ENCODE results near the gene GBX2. TPM values are rescaled to one million over a fixed set of nuclear protein-coding genes. Genes with fewer than 3 reads are reported as not detected.

Gene GBX2
- total RNA-seq, 3 donors from 2014 or later = not detected

DNA sequence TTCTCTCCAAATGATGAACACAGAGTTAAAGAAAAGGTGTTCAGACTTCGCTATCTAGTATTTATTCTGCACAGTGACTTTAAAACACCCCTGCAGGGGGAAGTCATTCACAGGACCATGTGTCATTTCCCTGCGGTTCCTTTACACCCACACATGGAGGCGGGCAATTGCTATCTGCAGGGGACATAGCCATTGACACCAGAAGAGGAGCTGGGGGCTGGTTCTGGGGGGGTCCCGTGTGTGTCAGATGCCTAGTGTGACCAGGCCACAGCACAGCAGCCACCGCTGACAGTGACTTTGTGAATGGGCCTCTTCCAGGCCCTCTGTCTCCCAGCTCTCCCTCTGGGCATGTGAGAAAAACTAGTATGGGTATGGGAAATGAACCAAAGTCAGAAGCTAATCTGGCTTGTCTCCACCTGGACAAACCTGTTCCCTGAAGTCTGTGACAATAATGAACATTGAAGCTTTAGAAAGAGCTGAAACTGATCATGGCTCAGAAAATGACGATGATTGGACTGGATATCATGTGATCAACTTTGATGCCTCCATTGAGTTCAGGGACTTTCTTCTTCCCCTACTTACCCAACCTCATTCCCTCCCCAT is 7.5 kb upstream of the GBX2 start:
- Histone ChIP-seq H3K36me3 (no peaks in the 10 kb centered on the region), H3K9me3 (no peaks in the 10 kb centered on the region), H3K27ac (no peak overlapping the region), H3K4me3 (no peak overlapping the region), H3K27me3 (peaks cover 10 to 86% of the 10 kb centered on the region in 2 donors), H3K4me1 (peaks cover 6 to 8% of the 10 kb centered on the region in 2 donors)
- no peak for DNase-seq (ENCODE audit: low spot score in 2 of 2)
- TF ChIP-seq POLR2A (IDR thresholded peaks at IDR 0.05) = no peak
- TF ChIP-seq, protein P1, sequence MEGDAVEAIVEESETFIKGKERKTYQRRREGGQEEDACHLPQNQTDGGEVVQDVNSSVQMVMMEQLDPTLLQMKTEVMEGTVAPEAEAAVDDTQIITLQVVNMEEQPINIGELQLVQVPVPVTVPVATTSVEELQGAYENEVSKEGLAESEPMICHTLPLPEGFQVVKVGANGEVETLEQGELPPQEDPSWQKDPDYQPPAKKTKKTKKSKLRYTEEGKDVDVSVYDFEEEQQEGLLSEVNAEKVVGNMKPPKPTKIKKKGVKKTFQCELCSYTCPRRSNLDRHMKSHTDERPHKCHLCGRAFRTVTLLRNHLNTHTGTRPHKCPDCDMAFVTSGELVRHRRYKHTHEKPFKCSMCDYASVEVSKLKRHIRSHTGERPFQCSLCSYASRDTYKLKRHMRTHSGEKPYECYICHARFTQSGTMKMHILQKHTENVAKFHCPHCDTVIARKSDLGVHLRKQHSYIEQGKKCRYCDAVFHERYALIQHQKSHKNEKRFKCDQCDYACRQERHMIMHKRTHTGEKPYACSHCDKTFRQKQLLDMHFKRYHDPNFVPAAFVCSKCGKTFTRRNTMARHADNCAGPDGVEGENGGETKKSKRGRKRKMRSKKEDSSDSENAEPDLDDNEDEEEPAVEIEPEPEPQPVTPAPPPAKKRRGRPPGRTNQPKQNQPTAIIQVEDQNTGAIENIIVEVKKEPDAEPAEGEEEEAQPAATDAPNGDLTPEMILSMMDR (IDR thresholded peaks at IDR 0.05) = no peak
- intact Hi-C loops (cut with DNase I; ENCODE audit: low total_unique reads) = loop anchor here (10.0 kb wide), 1 partner anchor 411 kb away; no protein-coding TSS in a partner anchor

DNA sequence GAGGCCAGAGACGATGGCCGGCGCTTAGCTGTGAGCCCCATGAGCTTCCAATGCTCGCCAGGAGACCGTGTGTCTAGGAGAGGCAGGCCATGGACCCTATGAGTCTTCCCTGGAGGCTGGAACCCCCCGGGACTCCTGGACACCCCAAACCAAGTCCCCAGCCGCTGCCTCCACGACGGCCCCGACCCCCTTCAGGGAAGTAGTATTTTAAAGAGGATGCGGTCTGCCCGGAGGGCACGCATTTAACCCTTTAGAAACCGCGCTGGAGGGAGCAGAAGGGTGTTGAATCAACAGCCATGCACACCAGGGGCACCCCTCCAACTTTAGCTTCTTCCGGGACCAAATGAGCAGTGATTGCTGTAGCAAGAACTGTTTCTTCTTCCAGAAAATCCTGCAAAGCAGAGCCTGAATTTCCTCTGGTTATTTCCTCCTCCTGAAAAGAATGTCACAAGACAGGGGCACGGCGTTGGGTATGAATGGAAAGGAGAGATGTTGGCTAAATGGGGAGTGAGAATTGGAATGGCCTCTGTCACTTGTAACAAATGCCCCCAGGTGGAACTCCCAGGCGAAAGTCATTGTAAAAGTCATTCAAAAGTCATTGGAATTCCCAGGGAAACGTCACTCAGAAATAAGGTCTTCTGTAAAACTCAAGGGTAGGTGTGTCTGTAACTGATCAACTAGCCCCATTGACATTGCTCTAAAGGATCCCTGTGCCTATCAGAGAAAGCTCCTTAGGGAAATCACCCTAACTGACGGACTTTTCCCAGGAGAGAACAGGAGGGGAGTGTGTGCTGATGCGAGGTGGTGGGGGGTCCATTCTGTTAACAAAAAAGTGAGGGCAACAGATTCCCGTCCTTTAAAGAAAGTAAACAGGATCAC is 5.8 kb upstream of the GBX2 start:
- Histone ChIP-seq H3K36me3 (no peaks in the 10 kb centered on the region), H3K4me1 (peaks cover 2 to 6% of the 10 kb centered on the region in 2 donors), H3K27me3 (peaks cover 6 to 87% of the 10 kb centered on the region in 2 donors), H3K4me3 (no peak overlapping the region), H3K27ac (no peak overlapping the region), H3K9me3 (no peaks in the 10 kb centered on the region)
- no peak for TF ChIP-seq POLR2A (IDR thresholded peaks at IDR 0.05)
- TF ChIP-seq POLR2AphosphoS5 (IDR thresholded peaks at IDR 0.05) = no peak
- TF ChIP-seq, protein P1 (IDR thresholded peaks at IDR 0.05) = no peak
- no peak for DNase-seq (ENCODE audit: low spot score in 2 of 2)
- intact Hi-C loops (cut with DNase I; ENCODE audit: low total_unique reads) = loop anchor here (10.0 kb wide), 1 partner anchor 409 kb away; no protein-coding TSS in a partner anchor

DNA sequence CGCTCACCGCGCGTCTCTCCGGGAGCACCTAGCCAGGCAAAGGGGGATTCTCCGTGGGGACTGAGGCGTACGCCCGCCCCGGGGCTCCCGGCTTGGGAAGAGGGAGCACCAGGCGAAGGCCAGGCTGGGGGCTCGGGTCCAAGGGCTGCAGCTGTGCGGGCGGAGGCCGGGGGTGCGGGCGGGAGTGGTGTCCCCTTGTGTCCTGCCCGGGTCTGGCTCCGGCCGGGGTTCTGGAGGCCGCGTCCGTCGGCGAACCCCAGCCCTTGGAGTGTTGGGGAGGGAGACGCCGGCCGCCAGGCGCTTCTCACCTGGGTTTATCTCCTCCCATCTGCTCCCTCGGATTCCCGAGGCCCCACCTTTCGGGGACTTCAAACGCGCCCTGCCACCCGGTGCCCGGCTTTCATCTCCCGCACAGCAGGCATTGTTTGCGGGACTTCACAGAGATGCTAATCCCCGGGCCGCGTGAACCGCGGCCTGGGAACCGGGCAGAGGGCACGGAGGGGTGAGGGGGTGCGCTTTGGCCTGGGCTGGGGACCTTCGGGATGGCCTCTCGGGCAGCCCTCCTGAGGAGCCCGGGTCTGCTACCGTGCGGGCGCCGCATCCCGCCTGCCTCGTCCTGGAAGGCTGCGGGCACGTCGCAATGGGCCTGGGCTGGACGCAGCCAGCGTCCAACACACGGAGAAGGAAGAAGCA is 5.0 kb upstream of the GBX2 start:
- Histone ChIP-seq H3K4me1 (peaks cover 6 to 10% of the 10 kb centered on the region in 2 donors), H3K27me3 (peaks cover 10 to 87% of the 10 kb centered on the region in 2 donors), H3K9me3 (no peaks in the 10 kb centered on the region), H3K27ac (no peak overlapping the region), H3K4me3 (no peak overlapping the region), H3K36me3 (no peaks in the 10 kb centered on the region)
- TF ChIP-seq POLR2AphosphoS5 (IDR thresholded peaks at IDR 0.05) (no peak), POLR2A (IDR thresholded peaks at IDR 0.05) (no peak)
- TF ChIP-seq, protein P1 (IDR thresholded peaks at IDR 0.05) = no peak
- intact Hi-C loops (cut with DNase I; ENCODE audit: low total_unique reads) = loop anchor here (10.0 kb wide), 1 partner anchor 408 kb away; no protein-coding TSS in a partner anchor
- DNase-seq (ENCODE audit: low spot score in 2 of 2) = no peak

DNA sequence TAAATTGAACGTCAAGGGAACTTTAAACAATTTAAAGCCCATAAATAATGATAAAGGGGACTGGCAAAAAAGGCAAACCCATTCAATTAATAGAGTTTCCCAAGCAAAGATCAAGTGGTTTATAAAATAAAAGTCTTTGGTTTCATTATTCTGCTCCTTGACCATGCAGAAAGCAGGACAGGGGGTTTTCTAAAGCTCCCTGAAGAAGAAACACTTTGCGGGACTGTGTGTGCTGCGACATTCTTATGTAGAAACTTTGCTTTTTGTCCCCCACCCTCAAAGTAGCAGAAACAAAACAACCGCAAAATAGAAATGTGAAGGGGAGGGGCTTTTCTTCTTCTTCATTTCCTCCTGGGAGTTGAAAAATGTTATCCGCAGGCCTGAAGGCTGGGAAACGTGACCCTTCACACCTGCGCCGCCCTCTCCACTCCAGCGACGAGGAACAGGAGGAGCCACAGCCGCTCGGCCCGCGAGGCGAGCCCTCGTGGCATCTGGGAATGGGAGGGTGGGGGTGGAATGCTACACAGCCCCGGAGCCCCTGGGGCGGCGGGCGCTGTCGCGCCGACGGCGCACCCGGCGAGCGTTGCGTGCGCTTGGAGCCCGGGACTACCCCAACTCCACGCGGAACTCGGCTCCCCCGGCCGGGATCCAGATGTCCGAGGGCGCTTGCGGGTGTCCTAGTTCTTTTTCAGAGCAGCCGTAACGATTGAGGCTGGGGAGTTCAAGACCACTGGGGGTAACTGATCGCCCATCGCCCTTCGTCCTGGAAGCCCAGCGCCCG is 4.3 kb upstream of the GBX2 start:
- Histone ChIP-seq H3K36me3 (no peaks in the 10 kb centered on the region), H3K4me3 (peak overlapping the region in 1 of 3 donors; percentile 33), H3K9me3 (no peaks in the 10 kb centered on the region), H3K27ac (no peak overlapping the region), H3K27me3 (peaks cover 16 to 87% of the 10 kb centered on the region in 2 donors), H3K4me1 (peaks cover 11 to 13% of the 10 kb centered on the region in 2 donors)
- intact Hi-C loops (cut with DNase I; ENCODE audit: low total_unique reads) = loop anchor here (10.0 kb wide), 1 partner anchor 408 kb away; no protein-coding TSS in a partner anchor
- no peak for TF ChIP-seq POLR2AphosphoS5 (IDR thresholded peaks at IDR 0.05)
- TF ChIP-seq, protein P1 (IDR thresholded peaks at IDR 0.05) = no peak
- no peak for TF ChIP-seq POLR2A (IDR thresholded peaks at IDR 0.05)
- no peak for DNase-seq (ENCODE audit: low spot score in 2 of 2)
